Astrocyte of the cerebellum (primary cell): ENCODE data around the gene LDHD.

ENCODE experiments used
- DNase-seq: peaks from one replicate; pipeline ENCODE4 v3.0.0-alpha.2; 2011; ENCODE audit warnings: low read depth
- H3K4me3 ChIP-seq: 2 replicates; pipeline ENCODE4 v1.5.1; 2011; ENCODE audit warnings: mild to moderate bottlenecking, low read depth, low read length, moderate library complexity
- in situ Hi-C: cut with HindIII; loops from 2 replicates; pipeline ENCODE4 v1.10.0; 2017; ENCODE audit warnings: low sequenced_read_pairs
- TF ChIP-seq, protein P1 (sequence below): IDR thresholded peaks from 2 replicates; pipeline ENCODE4 v1.5.1; 2012; ENCODE audit warnings: low read length, low read depth, moderate library complexity, mild to moderate bottlenecking; ENCODE audit errors: missing control alignments

LDHD gene

DNA sequence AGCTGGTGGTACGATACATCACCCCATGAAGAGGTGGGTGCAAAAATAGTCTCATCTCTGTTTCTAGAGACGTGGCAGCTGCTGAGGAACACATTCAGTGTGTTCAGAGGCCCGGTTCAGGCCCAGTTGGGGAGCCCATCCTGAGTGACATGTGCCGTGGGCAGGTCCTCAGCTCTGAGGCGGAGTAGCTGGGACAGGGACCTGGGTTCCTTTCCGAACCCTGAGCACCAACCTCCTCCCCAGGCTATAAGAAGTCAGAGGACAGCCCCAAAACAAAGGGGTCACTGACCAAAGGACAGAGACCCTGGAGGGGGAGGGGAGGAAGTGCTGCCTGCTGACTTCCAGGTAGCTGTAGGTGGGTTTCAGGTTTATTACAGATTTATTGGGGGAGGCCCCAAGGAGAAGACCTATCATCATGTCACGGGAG, 5.1 kb downstream of the LDHD start:
- TF ChIP-seq, protein P1, sequence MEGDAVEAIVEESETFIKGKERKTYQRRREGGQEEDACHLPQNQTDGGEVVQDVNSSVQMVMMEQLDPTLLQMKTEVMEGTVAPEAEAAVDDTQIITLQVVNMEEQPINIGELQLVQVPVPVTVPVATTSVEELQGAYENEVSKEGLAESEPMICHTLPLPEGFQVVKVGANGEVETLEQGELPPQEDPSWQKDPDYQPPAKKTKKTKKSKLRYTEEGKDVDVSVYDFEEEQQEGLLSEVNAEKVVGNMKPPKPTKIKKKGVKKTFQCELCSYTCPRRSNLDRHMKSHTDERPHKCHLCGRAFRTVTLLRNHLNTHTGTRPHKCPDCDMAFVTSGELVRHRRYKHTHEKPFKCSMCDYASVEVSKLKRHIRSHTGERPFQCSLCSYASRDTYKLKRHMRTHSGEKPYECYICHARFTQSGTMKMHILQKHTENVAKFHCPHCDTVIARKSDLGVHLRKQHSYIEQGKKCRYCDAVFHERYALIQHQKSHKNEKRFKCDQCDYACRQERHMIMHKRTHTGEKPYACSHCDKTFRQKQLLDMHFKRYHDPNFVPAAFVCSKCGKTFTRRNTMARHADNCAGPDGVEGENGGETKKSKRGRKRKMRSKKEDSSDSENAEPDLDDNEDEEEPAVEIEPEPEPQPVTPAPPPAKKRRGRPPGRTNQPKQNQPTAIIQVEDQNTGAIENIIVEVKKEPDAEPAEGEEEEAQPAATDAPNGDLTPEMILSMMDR, result no peak
- DNase-seq, result no peak
- in situ Hi-C loops, result no loop called here
- H3K4me3 ChIP-seq, result no peak overlapping the region

DNA sequence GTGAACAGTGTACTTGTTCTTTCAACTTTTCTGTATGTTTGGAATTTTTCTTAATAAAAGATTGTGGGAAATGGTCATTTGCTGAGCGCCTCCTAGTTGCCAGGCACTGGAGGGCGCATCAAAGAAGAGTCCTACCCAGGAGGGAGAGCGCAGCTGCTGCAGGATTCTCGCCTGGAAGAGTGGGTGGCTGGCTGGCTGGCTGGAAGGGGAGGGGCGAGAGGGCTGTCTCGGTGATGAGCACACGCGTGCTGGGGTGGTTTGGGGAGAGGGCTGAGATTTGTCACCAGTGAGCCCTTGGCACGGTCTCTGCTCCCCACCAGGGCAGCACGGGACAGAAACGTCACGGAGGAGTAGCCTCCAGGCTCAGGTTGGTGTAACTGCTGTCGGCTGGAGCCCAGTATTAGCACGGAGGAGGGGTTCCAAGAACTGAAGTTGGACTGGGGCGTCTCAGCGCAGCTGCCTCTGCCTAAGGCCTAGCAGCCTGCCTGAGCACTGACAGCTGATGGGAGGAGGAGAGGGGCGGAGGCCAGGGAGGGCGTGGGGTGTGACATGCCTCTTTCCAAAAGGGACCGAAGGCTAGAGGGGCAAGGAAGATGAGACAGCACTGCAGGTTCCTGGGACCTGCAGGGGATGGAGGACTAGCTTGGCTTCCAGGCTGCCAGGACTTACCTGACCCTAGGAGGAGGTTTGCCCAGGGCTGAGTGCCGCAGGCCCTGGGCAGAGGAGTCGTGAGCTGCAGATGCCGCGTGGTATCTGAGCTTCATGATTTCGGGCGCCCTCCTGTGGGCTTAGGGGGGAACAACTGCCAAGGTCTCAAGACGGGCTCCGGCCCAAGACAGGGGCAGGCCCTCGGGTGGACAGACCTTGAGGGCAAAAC, 5.7 kb downstream of the LDHD start:
- H3K4me3 ChIP-seq, result no peak overlapping the region
- TF ChIP-seq, protein P1, result peak; percentile 91
- peak; percentile 80 for DNase-seq
- in situ Hi-C loops, result no loop called here

DNA sequence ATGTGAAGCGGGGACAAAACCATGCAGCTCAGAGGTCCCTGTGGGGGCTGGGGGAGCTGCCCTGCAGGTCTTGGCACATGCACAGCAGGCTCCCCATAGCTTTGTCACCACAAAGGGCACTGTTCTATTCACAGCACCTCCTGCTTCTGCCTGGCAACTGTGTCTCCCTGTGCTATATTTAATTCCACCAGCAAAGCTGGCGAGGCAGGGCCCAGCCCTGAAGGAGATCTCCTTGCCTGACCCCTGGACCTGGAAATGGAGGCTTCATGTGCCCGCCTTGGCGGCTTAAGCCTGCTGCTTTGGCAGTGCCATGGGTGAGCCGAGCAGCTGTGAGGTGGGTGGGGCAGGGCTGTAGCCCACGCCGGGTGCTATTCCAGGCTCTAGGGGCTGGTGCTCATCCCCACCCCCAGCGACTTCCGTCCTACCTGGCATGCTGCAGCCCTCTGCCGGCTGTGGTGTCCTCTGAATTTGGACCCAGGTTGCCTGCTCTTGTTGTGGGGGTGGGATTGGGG, 6.8 kb downstream of the LDHD start:
- DNase-seq, result no peak
- H3K4me3 ChIP-seq, result no peak overlapping the region
- TF ChIP-seq, protein P1, result no peak
- in situ Hi-C loops, result loop anchor here (5.0 kb wide), 2 partner anchors 72 to 102 kb away; no protein-coding TSS in a partner anchor

DNA sequence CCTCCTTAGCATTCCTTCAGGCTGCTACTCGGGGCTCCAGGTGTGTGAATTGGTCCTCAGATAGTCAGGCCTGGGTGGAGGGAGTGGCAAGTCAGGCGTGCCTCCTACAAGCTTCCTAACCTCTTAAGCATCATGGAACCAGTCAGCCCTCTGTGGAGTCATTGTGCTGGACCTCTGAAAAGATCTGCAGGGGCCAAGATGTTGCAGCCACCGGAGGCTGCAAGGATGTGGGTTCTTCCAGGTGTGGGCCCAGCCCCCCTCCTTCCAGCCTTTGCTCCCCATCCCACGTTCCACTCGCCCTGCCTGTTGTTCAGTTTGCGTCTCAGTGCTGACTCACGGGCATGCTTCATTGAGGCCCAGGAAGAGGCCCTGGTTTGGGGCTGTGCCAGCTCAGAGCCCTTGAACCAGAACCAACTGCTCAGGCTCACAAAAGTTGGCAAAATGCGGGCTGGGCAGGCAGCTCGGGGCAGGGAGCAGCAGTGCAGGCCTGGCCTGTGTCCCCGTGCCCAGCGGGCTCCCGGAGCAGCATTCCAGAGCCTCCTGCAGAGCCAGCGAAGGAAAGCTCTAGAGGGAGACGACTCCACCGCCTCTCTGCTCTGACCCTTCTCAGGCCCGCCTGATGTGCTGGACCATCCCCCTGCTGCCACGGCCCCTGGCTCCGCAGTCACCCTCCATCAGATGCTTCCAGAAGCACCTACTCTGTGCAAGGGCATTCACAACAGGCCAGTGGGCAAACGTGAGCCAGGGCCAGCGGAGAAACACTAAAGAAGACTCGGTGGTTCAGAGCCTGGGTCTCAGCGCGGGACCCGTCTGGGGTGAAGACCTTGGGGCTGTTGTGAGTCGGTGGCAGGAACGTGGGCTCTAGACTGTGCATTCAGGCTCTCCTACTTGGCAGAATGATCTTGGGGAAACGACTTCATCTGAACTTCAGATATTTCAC, 7.5 kb downstream of the LDHD start:
- no peak overlapping the region for H3K4me3 ChIP-seq
- TF ChIP-seq, protein P1, result no peak
- DNase-seq, result peak; percentile 83
- in situ Hi-C loops, result loop anchor here (5.0 kb wide), 2 partner anchors 72 to 102 kb away; no protein-coding TSS in a partner anchor

DNA sequence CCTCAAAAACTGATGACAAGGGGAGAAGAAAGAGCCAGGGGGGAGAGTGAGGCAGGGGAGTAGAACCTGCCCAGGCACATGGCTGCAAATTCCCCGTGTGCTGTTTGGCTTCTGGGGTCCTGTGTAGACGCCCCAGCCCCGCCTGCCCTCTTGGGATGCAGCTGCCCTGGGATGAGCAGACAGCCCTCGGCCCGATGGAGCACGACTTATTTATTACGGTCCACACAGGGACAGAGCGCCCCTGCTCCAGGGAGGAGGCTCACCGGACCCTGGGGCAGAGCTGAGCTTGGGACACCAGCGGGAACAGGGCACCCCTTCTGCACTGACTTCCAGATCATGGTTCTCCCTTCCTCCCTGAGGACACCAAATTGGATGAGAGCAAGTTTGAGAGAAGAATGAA, 9.1 kb downstream of the LDHD start:
- no peak overlapping the region for H3K4me3 ChIP-seq
- no peak for DNase-seq
- TF ChIP-seq, protein P1, result no peak
- in situ Hi-C loops, result loop anchor here (5.0 kb wide), 2 partner anchors 70 to 100 kb away; no protein-coding TSS in a partner anchor
